HG03139 (cell line): ENCODE measurements around the gene NRBF2.
"Not testable (repeated sequence)": the region's sequence is repeated elsewhere in the genome, so short reads cannot be mapped to it uniquely, and the experiment has no call there.

Experiments
- ATAC-seq: cut with Tn5 transposase; IDR thresholded peaks from one replicate; pipeline ENCODE4 v1.9.1; 2021; ENCODE audit not compliant: unreplicated experiment

NRBF2 gene

GRCh38 chr10:63116452-63117072, 16.6 kb upstream of the NRBF2 start:
- no peak for ATAC-seq

DNA sequence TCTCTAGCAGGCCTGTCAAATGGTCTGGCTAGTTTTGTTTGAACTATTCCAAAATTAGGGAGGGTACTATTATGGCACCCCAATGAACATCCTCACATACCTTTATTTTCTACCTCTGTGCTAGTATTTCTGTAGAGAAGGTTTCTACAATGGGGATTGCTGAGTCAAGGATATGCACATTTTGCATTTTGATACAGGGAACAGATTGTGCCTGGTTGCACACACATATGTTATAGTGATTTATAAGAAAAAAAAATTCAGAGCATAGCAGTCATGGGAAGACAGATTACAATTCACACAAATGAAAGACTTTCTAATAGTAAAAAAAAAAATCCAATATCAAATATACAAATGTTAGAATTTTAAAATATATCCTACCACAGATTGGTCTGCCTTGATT, 14.1 kb upstream of the NRBF2 start:
- ATAC-seq, result no peak

DNA sequence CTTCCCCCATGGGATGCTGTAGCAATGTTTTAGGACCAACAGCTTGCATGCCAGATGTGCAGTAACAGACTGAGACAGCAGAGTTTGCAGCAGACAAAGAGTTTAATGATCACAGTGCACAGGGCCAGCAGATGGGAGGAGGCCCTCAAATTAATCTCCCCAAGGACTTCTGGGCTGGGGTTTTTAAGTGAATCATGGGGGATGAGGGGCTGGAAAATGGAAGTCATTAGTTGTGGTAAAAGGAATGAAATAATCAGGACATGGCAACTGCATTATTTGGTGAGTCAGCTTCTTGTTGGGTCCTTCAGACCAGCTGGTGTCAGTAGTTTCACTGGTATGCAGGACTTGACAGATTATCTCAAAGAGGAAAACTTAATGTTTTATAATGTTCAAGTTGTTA, 12.6 kb upstream of the NRBF2 start:
- ATAC-seq, result no peak

- no peak for ATAC-seq
These were observed 9.3 kb upstream of the NRBF2 start for GRCh38 chr10:63123727-63124362.

GRCh38 chr10:63125459-63125858, 7.7 kb upstream of the NRBF2 start:
- no peak for ATAC-seq

GRCh38 chr10:63128443-63128842, 4.7 kb upstream of the NRBF2 start:
- no peak for ATAC-seq

- no peak for ATAC-seq
These were observed 3.2 kb upstream of the NRBF2 start for GRCh38 chr10:63129888-63130287.

- no peak for ATAC-seq
These were observed 475 bp upstream of the NRBF2 start for GRCh38 chr10:63132651-63133055.

DNA sequence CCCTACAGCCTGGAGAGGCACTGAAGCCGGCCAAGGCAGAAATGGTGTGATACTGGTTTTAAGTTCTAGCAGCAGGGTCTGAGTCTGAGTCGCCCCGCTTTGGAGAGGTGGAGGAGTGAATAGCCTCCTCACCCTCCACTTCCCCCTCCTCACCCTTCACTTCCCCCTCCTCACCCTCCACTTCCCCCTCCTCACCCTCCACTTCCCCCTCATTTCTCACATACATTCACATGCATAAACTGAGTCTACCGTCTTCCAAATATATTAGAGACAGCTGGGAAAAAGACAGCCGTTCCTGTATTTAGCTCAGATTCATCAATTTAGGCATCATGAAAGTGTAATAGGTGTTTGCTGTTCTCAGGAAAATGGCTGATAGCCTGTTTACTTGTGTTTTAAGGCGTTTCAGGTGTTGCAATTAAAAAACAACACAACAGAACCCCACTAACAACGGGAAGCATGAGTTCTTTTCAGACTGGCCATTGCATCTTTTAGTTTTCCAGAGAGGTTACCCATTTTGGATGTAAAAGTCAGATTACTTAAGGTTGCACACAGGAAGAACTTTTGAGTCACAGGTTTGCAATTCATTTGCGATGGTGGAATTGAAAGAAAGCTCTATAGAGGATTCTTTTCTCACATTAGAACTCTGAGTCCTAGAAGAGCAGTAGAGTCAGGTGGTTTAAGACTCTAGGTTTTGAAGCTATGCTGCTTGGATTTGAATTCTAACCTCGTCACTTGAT, 861 bp downstream of the NRBF2 start:
- ATAC-seq, result no peak

GRCh38 chr10:63137306-63137705, 4.2 kb downstream of the NRBF2 start:
- ATAC-seq, result no peak

DNA sequence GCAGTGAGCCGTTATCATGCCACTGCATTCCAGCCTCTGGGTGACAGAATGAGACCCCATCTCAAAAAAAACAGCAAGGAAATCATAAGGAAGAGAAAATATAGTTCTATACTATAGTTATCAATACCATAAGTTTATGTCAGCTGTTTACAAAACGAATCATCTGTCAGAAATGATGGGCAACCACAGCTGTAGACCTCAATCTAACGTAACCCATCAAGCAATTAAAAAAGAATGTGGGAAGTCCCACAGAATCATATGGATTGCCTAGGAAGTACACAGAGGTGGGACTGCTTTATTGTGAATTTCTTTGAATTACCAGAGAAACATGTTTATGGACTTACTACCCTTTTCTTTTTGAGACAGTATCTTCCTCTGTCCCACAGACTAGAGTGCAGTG, 6.9 kb downstream of the NRBF2 start:
- no peak for ATAC-seq

DNA sequence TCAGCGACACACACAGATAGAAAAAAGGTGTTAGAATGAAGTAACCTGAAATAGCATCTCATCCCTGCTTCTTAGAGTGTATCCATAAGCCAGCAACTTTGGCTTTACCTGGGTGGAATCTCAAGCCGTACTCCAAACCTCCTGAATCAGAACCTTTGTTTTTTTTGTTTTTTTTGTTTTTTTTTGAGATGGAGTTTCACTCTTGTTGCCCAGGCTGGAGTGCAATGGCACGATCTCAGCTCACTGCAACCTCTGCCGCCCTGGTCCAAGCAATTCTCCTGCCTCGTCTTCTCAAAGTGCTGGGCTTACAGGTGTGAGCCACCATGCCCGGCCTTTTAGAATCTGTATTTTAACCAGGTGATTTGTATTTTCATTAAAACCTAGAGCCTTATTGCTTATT, 9.0 kb downstream of the NRBF2 start:
- ATAC-seq, result no peak

DNA sequence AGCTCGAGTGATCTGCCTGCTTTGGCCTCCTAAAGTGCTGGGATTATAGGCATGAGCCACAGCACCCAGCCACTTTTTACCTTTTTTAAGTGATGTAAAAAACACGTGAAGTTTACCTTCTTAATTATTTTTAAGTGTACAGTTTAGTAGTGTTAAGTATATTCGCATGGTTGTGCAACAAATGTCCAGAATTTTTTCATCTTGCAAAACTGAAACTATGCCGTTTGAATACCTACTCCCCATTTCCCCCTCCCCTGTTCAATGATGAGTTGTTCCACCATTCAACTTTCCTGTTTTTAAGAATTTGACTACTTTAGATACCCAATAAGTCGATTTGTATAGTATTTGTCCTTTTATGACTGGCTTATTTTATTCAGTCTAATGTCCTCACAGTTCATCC, 10.9 kb downstream of the NRBF2 start:
- no peak for ATAC-seq

DNA sequence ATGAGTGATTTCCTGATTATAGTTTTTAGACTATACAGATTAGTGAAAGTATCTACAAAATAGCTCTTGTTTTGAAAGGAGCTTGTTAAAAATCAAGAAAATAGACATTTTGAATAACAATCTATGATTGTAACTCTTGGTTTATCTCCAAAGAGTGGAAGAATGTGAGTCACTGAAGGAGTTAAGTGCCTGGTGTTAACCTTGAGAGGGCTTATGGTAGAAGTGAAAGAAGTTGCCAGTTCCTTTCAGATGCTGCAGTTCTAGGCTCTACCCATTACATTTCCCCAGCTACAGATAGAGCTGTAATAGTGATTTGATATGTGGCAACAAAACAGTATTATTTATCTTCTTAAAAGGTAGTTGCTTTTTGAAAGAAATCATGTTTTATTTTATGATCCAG, 12.7 kb downstream of the NRBF2 start:
- ATAC-seq, result no peak

DNA sequence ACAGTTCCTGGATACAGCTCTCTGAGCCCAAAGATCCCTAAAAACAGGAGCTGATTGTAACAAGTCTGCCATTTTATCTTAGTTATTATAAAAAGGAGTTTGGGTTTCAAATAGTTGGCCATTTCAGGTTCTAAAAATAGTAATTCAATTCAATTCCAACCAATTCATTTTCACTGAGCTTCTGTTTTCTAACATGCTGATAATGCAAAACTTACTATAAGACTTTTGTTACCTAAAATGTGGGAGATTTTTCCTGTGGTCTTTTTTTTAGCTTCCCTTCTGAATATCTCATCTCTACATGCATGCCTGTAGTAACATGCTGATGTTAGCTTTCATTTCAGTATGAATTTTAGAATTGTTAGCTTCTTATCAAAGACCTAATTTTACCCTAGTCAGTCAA, 13.4 kb downstream of the NRBF2 start:
- ATAC-seq, result no peak

- ATAC-seq, result no peak
These were observed 17.6 kb downstream of the NRBF2 start for GRCh38 chr10:63150745-63151144.

- not testable (repeated sequence) for ATAC-seq
These were observed 20.9 kb downstream of the NRBF2 start for GRCh38 chr10:63153868-63154545.

- no peak for ATAC-seq
These were observed 21.6 kb downstream of the NRBF2 start for GRCh38 chr10:63154546-63155387.

- ATAC-seq, result no peak
These were observed 22.4 kb downstream of the NRBF2 start for GRCh38 chr10:63155388-63156020.

GRCh38 chr10:63156236-63156635, 23.1 kb downstream of the NRBF2 start:
- no peak for ATAC-seq
